Measurements from ENCODE around the gene C11orf97.

The C11orf97 gene

GRCh38 chr11:94574193-94574961 is 62.1 kb downstream of the C11orf97 start:
- Histone ChIP-seq H3K4me3 (ENCODE audit: low read depth, low read length) (no peak overlapping the region), H3K4me1 (no peaks in the 10 kb centered on the region), H3K36me3 (no peaks in the 10 kb centered on the region), H3K9me3 (no peaks in the 10 kb centered on the region; the same call in 1 of the 2 replicates), H3K27me3 (no peaks in the 10 kb centered on the region; the same call in 1 of the 2 replicates)
- no peak for DNase-seq
- TF ChIP-seq, protein P1, sequence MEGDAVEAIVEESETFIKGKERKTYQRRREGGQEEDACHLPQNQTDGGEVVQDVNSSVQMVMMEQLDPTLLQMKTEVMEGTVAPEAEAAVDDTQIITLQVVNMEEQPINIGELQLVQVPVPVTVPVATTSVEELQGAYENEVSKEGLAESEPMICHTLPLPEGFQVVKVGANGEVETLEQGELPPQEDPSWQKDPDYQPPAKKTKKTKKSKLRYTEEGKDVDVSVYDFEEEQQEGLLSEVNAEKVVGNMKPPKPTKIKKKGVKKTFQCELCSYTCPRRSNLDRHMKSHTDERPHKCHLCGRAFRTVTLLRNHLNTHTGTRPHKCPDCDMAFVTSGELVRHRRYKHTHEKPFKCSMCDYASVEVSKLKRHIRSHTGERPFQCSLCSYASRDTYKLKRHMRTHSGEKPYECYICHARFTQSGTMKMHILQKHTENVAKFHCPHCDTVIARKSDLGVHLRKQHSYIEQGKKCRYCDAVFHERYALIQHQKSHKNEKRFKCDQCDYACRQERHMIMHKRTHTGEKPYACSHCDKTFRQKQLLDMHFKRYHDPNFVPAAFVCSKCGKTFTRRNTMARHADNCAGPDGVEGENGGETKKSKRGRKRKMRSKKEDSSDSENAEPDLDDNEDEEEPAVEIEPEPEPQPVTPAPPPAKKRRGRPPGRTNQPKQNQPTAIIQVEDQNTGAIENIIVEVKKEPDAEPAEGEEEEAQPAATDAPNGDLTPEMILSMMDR (IDR thresholded peaks at IDR 0.05; ENCODE audit: low read depth, low read length): no peak

DNA sequence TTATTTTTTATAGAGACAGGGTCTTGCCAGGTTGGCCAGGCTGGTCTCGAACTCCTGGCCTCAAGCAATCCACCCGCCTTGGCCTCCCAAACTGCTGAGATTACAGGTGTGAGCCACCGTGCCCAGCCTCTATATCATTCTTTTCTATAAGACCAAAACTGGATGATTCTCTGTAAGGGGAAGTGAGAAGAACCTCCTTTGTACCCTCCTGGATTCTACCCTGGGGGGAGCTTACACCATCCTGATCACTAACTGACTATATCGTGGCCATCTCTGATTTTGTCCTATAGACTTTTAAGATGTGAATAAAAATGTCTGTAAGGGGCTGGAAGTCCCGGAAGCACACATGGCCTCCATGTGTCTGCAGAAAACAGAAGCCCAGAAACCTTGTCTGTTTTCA is 64.0 kb downstream of the C11orf97 start:
- no peak overlapping the region for H3K4me3 ChIP-seq (ENCODE audit: low read depth, low read length)
- H3K36me3 ChIP-seq: no peaks in the 10 kb centered on the region
- no peaks in the 10 kb centered on the region; the same call in 1 of the 2 replicates for H3K27me3 ChIP-seq
- no peak for DNase-seq
- no peaks in the 10 kb centered on the region; the same call in 1 of the 2 replicates for H3K9me3 ChIP-seq
- no peaks in the 10 kb centered on the region for H3K4me1 ChIP-seq
- TF ChIP-seq, protein P1 (IDR thresholded peaks at IDR 0.05; ENCODE audit: low read depth, low read length): no peak

GRCh38 chr11:94577841-94578240 is 65.6 kb downstream of the C11orf97 start:
- no peaks in the 10 kb centered on the region; the same call in 1 of the 2 replicates for H3K9me3 ChIP-seq
- H3K36me3 ChIP-seq: no peaks in the 10 kb centered on the region
- DNase-seq: no peak
- no peak overlapping the region for H3K4me3 ChIP-seq (ENCODE audit: low read depth, low read length)
- no peaks in the 10 kb centered on the region for H3K4me1 ChIP-seq
- TF ChIP-seq, protein P1 (IDR thresholded peaks at IDR 0.05; ENCODE audit: low read depth, low read length): no peak
- no peaks in the 10 kb centered on the region; the same call in 1 of the 2 replicates for H3K27me3 ChIP-seq

Measured in BE2C (cell line).